Measurements from ENCODE around the gene KIF21B.

- TF ChIP-seq CTCF (IDR thresholded peaks at IDR 0.05) (no peak), ZFX (IDR thresholded peaks at IDR 0.05; ENCODE audit: borderline replicate concordance) (no peak)
These were observed 8.9 kb upstream of the KIF21B start for GRCh38 chr1:201032408-201032807.
